Endothelial cell (in vitro differentiated cells): ENCODE data around the gene KCNQ2. TPM values are rescaled to one million over a fixed set of nuclear protein-coding genes. Genes with fewer than 3 reads are reported as not detected.

Source experiments
- DNase-seq: peaks from one replicate; pipeline ENCODE4 v3.0.0; 2021; ENCODE audit warnings: low spot score
- H3K27ac Mint-ChIP-seq: one replicate; pipeline ENCODE4 v1.8.0; 2021; ENCODE audit warnings: mixed read lengths, inconsistent platforms; ENCODE audit not compliant: unreplicated experiment
- H3K27me3 Mint-ChIP-seq: one replicate; pipeline ENCODE4 v1.8.0; 2021; ENCODE audit warnings: mild to moderate bottlenecking, moderate library complexity, mixed read lengths, inconsistent platforms; ENCODE audit not compliant: unreplicated experiment
- H3K36me3 Mint-ChIP-seq: one replicate; pipeline ENCODE4 v1.8.0; 2021; ENCODE audit warnings: mild to moderate bottlenecking, low read depth, mixed read lengths, inconsistent platforms; ENCODE audit not compliant: unreplicated experiment
- H3K4me1 Mint-ChIP-seq: one replicate; pipeline ENCODE4 v1.8.0; 2021; ENCODE audit warnings: mild to moderate bottlenecking, mixed read lengths, inconsistent platforms; ENCODE audit not compliant: unreplicated experiment
- H3K4me3 Mint-ChIP-seq: one replicate; pipeline ENCODE4 v1.8.0; 2021; ENCODE audit warnings: mild to moderate bottlenecking, mixed read lengths, inconsistent platforms; ENCODE audit not compliant: unreplicated experiment
- H3K9me3 Mint-ChIP-seq: one replicate; pipeline ENCODE4 v1.8.0; 2021; ENCODE audit warnings: mixed read lengths, inconsistent platforms; ENCODE audit not compliant: unreplicated experiment
- CTCF ChIP-seq: fragments of 200-600 bp; sonication (generic); IDR thresholded peaks from one replicate; pipeline ENCODE4 v1.5.0; 2021; ENCODE audit warnings: antibody characterized with exemption; ENCODE audit not compliant: unreplicated experiment
- total RNA-seq: library from RNA; stranded (reverse); fragmentation: NEBNext Ultra II Directional; extraction: Animal tissue kit (Norgen Biotek cat#: 25700); gene quantifications from one replicate; pipeline ENCODE4 v1.2.1, GENCODE V29; 2021; ENCODE audit not compliant: unreplicated experiment

Gene KCNQ2
- total RNA-seq, 1 donor from 2014 or later: 3.2 TPM

GRCh38 chr20:63497946-63498935 lies 25.8 kb upstream of the KCNQ2 start:
- DNase-seq: no peak
- no peak overlapping the region for H3K27ac Mint-ChIP-seq
- TF ChIP-seq CTCF: no peak
- H3K4me3 Mint-ChIP-seq: no peak overlapping the region
- no peaks in the 10 kb centered on the region for H3K9me3 Mint-ChIP-seq
- H3K4me1 Mint-ChIP-seq: peaks cover 2% of the 10 kb centered on the region
- H3K27me3 Mint-ChIP-seq: peaks cover 7% of the 10 kb centered on the region
- H3K36me3 Mint-ChIP-seq: no peaks in the 10 kb centered on the region

GRCh38 chr20:63497138-63497945 lies 24.9 kb upstream of the KCNQ2 start:
- Mint-ChIP-seq H3K9me3 (no peaks in the 10 kb centered on the region), H3K27ac (no peak overlapping the region), H3K27me3 (peaks cover 8% of the 10 kb centered on the region), H3K4me3 (no peak overlapping the region), H3K4me1 (peaks cover 2% of the 10 kb centered on the region), H3K36me3 (peaks cover 5% of the 10 kb centered on the region)
- no peak for DNase-seq
- no peak for TF ChIP-seq CTCF

GRCh38 chr20:63496596-63497120 lies 24.2 kb upstream of the KCNQ2 start:
- peaks cover 12% of the 10 kb centered on the region for H3K36me3 Mint-ChIP-seq
- H3K9me3 Mint-ChIP-seq: no peaks in the 10 kb centered on the region
- H3K4me1 Mint-ChIP-seq: peaks cover 2% of the 10 kb centered on the region
- no peak for TF ChIP-seq CTCF
- no peak for DNase-seq
- peaks cover 11% of the 10 kb centered on the region for H3K27me3 Mint-ChIP-seq
- H3K4me3 Mint-ChIP-seq: no peak overlapping the region
- H3K27ac Mint-ChIP-seq: no peak overlapping the region

- H3K4me3 Mint-ChIP-seq: no peak overlapping the region
- peak; percentile 82 for DNase-seq
- no peaks in the 10 kb centered on the region for H3K9me3 Mint-ChIP-seq
- H3K36me3 Mint-ChIP-seq: peaks cover 15% of the 10 kb centered on the region
- H3K27ac Mint-ChIP-seq: no peak overlapping the region
- peak; percentile 90 for TF ChIP-seq CTCF
- H3K27me3 Mint-ChIP-seq: peaks cover 13% of the 10 kb centered on the region
- H3K4me1 Mint-ChIP-seq: no peaks in the 10 kb centered on the region
These were observed 23.5 kb upstream of the KCNQ2 start for GRCh38 chr20:63495741-63496595.
